Colon (tissue), 2 donors: ENCODE data around the gene CYB5RL.
"Not testable (repeated sequence)": the region's sequence is repeated elsewhere in the genome, so short reads cannot be mapped to it uniquely, and the experiment has no call there.

Experiments used
- FAIRE-seq: peaks from 2 replicates; lab custom pipeline; 2012; peaks lifted over from hg19 to GRCh38; lab: Jason Lieb, UNC
- donor health status: control.
- donor health status: control.

Gene CYB5RL

DNA sequence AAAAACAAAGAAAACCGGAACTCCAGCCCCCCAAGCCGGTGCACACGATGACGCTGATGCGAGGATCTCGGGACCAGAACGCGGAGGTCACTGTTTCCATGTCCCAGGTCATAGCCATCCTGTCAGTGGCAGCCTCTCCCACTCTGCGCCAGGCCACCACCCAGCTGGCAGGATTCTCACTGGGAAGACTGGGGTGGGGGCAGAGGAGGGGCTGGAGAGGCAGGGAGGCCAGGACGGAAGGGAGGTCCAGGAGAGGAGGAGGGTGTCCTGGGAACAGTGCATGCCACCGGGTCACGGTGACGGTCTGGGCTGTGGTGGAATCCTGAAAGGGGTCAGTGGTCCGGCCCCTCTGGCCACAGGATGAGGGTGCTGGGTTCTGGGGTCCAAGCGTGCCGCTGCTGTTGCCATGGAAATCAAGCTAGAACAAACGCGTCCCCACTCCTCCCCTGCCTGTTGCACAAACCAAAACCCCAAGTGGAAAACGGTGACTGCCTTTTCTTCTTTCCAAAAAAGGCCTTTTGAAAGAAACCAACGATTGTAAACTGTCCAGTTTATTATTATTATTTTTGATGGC lies 26.2 kb upstream of the CYB5RL start:
- FAIRE-seq = no peak

DNA sequence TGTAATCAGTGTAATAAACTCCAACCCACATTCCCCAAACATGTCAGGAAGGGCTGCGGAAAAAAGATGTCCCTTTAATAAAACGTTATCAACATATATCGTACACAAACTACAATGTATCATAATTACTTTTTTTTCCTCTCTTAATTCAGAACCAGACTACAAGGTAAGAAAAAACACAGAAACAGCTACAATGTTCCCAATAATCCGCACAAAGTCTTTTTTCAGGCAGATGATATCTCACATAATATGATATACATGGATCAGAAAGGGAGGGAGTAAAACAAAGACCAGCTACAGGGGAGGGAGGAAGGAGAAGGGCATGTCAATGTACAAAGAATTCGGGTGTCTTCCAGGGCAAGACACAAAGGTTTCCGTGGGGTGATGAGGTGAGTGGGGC lies 25.5 kb upstream of the CYB5RL start:
- FAIRE-seq = no peak

DNA sequence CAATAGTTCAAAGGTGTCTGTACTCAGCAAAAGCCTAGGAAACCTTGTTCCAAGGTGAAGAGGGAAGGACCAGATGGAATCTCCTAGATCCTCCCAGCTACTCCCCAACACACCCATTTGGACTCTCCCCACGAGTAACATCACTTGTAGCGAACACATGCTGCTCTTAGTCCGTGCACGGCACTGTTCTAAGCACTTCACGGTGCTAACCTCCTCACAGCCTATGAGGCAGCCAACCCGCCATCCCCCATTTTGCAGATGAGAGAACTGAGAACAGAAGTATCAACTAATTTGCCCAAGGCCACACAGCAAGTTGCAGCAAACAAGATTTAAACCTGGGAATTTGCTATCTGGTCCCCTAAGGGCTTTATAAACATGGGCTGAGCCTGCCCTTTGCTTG lies 24.4 kb upstream of the CYB5RL start:
- FAIRE-seq = no peak

DNA sequence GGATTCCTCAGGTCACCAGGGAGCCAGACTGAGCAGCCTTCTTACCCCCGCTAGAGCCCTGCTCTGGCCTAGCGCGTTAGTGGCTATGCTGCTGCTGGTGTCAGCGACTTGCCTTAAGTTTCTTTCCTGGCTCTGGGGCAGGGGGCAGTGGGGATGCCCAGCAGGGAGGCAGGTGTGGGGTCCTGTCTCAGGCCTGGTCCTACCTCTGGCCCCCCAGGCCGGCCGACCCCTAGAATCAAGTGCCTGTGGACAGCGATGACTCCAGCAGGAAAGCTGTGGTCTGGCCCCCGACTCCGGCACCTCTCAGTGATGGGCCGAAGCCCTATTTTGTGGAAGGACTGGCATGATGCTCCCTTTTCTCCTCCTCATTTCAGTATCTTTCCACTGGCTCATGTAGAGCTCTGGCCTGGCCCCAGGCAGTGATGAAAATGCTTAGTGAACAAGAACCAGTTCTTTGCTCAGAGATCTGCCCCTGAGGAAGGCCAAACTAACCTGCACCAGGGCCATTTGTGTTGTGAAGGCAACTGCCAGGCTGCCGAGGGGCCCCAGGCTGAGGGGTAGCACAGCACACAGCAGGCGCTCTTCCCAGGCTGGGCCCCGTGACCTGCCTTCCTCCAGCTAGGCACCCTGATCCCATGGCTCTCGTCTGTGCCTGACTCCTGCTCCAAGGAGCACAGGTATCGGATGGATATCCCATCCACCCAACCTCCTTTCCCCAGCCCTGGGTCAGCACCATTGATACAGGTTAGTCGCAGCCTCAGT lies 23.8 kb upstream of the CYB5RL start:
- FAIRE-seq = no peak

DNA sequence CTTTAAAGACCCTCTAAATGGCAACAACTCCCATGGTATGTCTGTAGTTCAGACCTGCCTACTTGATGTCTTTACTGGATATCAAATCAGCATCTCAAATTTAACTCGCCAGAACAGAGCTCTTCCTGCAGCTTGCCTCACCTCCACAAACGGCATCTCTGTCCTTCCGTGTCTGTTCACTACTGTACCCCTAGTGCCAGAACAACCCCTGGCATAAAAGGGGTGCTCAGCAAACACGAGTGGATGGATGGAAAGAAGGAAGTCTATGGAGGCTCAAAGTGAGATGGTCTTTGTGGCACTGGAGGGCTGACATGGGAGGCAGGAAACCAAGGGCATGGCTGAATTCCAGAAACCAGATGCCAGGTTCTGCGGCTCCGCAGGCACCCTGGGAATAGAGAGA lies 22.9 kb upstream of the CYB5RL start:
- FAIRE-seq = no peak

DNA sequence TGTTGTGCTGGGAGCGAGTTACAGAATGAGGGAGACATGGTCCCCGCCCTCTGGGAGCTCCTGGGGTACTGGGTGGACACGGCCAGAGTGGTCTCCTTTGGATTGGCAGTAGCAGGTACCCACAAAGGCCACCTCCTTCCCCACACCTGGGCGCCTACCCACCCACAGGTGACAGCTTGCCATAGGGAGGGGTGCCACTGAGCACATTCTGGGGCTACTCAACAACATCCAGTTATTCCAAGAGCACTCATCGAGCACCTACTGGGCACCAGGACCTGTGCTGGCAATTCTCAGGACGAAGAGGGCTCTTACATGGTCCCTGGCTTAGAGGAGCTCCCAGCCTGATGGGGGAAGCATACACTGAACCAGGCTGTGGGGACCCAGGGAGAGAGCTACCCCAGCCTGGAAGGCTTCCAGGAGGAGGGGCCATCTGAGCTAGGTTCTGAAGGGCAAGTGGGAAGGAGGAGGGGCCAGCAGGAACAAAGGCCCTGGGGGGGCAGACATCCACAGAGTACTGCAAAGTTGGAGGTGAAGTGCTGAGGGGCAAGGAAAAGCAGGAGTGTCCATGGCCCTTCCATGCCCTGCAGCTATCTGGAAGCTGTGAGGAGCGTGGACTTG lies 22.1 kb upstream of the CYB5RL start:
- no peak for FAIRE-seq

DNA sequence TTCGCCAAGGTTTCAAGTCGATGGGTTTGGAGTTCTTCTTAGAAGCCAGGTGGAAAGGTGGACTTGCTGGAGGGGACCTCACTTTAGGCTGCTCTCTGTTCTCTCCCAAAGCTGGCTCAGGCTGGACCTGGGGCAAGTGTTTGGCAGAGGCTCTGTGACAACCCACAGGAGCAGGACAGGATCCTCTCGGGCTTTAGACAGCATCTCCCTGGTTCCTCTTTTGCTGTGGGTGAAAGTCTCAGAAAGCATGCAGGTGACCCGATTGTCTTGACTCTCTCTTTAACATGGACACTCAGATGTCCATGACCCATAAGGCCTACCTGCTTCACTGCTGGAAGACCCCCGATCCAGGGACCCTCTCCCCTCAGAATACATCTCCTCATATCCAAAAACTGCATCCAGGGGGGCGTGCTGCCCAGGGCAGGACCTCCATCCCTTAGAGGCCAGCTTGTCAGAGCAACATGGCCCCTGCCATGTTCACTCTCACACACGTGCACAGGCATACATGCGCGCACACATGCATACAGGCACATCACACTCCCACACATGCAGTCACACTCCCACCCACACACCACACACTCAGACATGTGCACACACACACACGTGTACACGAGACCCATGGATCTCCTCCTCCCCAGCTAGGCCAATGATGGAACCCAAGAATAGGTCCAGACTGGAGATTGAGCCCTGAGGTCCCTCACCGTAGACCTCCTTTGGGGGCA lies 21.4 kb upstream of the CYB5RL start:
- FAIRE-seq = no peak

DNA sequence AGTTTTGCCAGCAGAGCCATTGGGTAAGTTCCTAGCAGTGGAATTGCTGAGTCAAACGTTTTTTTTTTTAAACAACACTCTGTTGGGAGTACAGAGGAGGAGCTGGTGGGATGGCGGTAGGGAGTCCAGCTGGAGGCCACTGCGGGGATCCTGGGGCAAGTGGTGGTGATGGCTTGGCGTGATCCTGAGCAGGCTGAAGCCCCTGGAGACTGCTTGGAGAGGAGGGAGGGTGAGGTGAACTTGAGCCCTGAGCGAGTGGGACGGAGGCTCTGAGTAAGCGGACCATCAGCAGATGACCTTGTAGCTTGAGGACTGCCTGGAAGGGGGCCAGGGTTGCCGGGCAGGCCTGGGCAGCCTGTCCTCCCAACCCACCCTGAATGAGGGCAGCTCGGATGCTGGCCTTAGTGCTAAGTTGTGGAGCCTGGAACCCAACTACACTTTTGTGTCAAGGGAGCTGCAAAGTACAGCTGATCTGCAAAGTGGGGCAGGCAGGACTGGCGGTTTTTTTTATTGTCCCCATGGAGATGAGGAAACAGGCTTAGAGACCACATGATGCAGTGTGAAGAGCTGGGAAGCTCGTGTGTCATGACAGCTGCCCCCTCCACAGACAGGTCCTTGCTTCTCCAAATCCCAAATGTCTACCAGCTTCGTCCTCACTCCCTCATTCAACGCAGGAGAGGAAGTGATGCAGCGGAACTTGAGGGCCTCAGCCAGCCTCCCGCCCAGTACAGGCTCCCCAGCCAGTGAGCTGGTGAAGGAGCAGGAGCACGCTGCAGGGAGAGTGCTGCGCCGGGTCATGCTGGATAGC lies 20.4 kb upstream of the CYB5RL start:
- FAIRE-seq = no peak

DNA sequence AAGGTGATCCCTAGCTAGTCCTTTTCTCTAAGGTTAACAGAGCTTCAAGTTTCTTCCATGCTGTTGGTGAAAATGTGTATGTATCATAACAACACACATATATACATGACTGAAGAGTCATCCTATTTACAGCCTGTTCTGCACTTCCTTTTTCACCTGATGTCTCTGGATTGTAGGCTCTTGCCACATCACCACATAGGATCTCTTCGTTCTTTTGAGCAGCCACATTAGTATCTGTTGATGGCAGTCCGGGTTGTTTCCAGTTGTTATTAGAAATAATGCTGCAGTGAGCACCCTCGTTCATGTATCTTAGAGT lies 19.8 kb upstream of the CYB5RL start:
- no peak for FAIRE-seq

DNA sequence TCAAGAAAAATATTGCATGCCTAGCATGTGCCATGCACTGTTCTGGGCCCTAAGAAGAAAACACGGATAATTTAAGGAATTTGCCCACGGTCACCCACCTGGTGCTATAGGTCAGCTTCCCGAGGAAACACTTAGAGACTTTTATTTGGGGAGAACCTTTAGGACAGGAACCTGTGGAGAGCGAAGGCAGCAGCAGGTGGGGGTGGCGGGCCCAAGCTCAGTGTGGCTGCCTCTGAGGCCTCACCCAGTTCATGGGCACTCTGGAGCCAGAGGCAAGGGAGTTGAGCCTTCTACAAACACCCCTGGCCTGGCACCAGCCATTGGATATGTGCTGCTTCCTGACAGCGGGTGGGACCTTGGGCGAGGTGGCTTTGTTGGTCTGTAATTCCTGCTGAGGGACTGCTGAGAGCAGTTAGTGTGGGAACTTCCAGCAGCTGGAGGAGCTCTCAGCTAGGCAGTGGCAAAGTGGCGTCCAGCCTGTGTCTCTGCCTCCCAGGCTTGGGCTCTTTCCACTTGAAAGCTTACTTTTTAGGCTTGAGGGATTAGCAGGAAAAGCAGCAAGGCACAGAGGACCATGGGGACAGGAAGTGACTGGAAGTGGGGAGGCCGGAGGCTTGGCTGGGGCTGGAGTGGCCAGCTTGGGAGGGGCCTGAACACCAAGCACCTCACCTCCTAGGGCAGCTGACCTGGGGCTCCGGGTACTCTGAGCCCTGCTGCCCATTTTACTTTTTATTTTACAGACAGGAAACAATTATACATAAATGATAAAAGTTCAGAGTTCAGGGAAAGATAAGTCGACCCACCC lies 19.3 kb upstream of the CYB5RL start:
- no peak for FAIRE-seq

DNA sequence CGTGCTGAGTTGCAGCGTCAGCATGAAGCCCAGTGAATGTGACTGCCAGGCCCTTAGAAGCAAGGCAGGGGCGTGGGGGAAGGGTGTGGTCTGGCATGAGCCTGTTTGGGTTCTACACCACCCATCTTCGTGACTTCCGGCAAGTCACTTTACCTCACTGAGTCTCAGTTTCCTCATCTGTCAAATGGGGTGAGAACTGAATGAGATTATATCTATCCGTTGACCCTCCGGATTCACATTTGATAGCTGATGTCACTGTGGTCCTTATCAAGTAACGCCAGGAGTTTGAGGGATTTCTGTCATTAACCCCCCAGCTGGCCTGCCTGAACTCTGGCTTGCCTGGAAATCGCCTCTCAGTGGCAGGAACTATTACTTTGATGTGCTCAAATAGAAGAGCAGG lies 15.7 kb upstream of the CYB5RL start:
- FAIRE-seq = no peak

DNA sequence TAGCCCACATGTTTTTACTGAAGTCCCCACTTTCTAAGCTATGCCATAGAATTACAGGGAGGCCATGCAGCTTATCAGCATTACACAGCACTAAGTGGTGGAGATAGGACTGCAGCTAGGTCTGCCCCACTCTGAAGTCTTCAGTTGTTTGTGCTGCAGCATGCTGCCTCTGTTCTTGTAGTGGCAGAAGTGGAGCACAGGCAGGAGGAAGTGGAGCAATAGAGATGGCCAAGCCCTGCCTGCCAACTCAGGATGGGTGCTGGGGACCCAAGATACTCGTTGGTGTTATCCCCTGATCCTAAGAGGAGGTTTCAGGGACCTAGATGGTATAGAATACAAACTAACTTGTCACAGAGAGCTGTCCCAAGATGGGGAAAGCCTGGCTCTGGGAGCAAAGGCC lies 13.0 kb upstream of the CYB5RL start:
- no peak for FAIRE-seq

DNA sequence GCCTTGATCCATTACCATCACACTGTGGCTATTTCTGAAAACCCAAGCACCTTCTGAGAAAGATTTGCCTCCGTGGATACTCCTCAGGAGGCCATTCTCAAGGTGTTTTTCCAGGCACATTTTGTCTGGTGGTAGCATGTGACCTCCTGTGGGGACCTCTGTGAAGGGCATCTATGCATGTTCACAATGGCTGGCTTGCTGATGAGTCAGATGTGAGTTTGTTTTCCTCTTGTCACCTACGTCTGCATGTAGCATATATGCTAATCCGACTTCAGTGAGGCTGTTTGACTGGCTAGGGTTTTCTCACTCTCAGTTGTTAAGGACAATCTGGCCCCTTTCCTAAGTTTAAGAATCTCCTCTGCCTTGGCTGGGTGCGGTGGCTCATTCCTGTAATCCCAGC lies 8.1 kb upstream of the CYB5RL start:
- not testable (repeated sequence) for FAIRE-seq

DNA sequence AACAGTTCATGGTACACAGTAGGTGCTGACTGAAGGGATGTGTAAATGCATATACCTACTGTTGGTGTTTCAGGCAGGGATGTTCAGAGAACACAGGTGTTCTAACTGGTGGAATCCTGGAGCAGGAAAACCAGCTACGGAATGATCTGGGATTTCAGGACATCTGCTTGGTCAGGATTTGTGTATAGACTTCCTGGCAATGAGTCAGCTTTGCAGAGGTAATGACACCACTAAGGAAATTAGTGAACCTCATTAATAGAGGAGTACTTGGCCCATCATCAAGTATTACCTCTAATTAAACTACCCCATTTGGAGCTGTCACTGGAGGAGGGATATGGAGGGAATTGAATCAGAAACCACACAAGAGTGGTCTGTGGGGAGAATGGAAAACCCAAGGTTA lies 7.5 kb upstream of the CYB5RL start:
- no peak for FAIRE-seq

DNA sequence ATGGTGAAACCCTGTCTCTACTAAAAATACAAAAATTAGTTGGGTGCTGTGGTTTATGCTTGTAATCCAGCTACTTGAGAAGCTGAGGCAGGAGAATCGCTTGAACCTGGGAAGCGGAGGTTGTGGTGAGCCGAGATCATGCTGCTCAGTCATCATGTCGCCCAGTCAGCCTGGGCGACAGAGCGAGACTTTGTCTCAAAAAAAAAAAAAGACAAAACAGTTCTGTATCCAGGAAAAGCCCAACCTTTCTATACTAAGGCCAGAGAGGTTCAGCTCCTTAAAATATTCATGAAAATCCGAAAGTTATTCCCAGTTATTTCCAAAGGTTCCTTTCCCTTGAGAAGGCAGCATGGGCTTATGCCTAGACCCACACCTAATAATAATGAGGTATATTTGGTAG lies 4.4 kb upstream of the CYB5RL start:
- no peak for FAIRE-seq

DNA sequence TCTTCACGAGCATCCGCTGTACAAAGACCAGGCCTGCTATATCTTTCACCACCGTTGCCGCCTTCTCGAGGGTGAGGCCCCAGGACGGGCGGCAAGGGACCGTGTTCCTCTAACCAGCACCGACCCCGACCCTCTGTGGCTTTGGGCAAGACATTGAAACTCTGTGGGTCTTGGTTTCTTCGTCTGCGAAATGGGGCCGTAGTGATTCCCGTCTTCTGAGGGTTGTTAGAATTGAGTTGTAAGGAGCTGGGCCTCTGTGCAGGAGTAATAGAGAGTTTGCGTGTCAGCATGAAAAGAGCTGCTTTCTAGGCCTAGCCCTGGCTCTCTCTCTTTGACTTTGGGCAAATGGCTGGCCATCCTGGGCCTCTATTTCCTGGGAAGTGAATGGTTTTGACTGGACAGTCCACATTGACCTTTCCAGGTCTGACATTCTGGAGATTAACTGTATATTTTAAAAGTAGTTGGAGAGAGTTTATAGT lies 728 bp upstream of the CYB5RL start:
- FAIRE-seq = no peak

DNA sequence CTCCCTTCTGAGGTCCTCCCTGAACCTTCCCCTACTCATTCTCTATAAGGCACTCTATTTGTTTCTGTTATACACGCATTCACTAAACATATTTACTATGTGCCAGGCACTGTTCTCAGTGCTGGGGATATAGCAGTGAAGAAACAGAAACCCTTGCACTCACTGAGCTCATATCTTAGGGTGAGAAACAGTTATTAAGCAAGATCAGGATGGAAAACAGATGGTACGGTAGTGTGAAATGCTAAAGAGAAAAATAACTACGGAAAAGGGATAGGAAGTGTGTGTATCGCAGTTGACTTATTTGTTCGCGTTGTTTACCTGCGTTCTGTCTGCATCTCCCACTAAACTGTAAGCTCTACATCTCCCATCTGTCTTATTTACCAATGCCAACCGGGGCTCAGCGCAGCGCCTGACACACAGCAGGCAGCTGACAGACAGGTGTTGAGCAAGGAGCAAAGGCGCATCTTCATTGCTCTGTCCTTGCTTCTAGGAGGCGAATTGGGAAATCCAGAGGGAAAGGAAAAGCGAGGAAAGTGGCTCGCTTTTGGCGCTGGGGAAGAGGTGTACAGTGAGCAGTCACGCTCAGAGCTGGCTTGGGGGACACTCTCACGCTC lies 572 bp downstream of the CYB5RL start:
- FAIRE-seq = no peak

DNA sequence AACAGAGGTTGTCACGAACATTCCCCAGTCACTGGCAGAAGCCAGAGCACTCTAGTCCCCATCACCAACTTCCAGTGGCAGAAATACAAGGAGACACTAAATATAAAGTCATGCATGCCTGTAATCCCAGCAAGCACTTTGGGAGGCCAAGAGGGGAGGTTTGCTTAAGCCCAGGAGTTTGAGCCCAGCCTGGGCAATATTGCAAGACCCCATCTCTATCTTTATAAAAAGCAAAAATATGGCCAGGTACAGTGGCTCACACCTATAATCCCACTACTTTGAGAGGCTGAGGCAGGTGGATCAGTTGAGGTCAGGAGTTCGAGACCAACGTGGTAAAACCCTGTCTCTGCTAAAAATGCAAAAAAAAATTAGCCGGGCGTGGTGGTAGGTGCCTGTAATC lies 6.4 kb downstream of the CYB5RL start:
- no peak for FAIRE-seq

DNA sequence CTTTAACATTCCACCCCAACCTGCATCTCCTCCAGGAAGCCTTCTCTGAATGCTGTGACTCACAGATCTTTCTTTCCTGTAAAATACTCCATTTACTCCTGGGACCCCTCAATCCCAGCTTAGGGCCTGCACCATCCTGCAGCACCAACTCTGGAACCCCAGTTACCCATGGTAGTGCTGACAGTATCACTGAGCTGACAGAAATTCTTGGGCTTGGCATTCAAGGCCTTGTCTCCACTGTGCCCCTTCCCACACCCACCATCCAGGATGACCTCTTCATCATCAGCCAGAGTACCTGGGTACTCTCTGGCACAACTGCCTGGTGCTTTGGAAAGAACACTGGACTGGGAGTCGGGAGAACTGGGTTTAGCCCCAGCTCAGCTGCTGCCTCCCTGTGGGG lies 8.3 kb downstream of the CYB5RL start:
- FAIRE-seq = no peak

DNA sequence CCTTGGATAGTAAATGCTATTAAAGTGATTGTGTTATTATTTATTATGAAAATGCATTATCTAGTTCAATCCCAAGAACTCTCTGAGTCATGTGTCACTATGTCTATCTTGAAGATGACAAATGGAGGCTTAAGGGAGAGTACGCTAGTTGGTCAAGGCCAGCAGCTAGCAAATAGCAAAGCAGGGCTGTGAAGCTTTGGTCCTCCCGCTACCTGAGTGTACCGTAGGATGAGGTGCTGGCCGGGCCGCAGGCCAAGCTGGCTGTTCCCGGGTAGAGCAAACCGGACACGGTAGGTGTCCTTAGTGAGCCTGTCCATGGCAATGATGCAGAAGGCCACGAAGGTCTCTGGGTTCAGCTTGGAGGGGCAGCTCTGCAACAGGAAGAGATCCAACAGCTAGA lies 9.3 kb downstream of the CYB5RL start:
- FAIRE-seq = no peak

DNA sequence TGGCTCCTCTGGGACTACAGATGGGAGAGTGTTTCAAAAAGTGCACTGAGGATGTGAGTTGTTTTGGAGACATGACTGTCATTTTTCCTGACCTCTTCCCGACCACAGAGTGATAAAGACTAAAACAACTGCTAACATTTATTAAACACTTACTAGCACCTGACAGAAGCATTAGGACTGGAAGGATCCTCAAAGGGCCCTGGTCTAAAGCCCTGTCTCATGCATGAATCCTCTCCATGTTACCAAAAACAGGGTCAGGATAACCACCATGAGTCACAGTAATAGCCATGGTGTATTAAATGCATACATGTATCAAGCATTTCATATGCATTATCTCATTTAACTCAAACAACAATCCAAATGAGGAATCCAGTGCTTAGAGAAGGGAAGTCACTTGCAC lies 11.5 kb downstream of the CYB5RL start:
- FAIRE-seq = no peak
